ENCODE results near the gene MCF2L. TPM values are rescaled to one million over a fixed set of nuclear protein-coding genes. Genes with fewer than 3 reads are reported as not detected.

MCF2L gene
- total RNA-seq, 1 donor from 2014 or later = 40.4 TPM

GRCh38 chr13:113121183-113121927, 152.3 kb downstream of the MCF2L start:
- peaks cover 9% of the 10 kb centered on the region for H3F3A ChIP-seq (ENCODE audit: low read depth)
- H3K27me3 Mint-ChIP-seq (ENCODE audit: insufficient read depth, low read depth) = peaks cover 7% of the 10 kb centered on the region
- no peak overlapping the region for H3K4me3 Mint-ChIP-seq
- no peak overlapping the region for H3K4me3 ChIP-seq
- H2AFZ ChIP-seq (replicated peaks) = no peak overlapping the region
- H3K27ac ChIP-seq = no peak overlapping the region
- H3K27me3 ChIP-seq = no peaks in the 10 kb centered on the region
- H3K9ac ChIP-seq = no peak overlapping the region
- no peaks in the 10 kb centered on the region for H3K9me3 ChIP-seq (ENCODE audit: low read depth)
- no peaks in the 10 kb centered on the region for H3K79me2 ChIP-seq (ENCODE audit: low read depth)
- H3K27ac Mint-ChIP-seq = no peak overlapping the region
- no peaks in the 10 kb centered on the region for H3K9me3 Mint-ChIP-seq
- TF ChIP-seq EZH2phosphoT487 (IDR thresholded peaks at IDR 0.05) (no peak), EZH2 (IDR thresholded peaks at IDR 0.05) (no peak), CTCF (IDR thresholded peaks at IDR 0.05) (no peak)
- no peak for DNase-seq (ENCODE audit: low spot score)
- no peak overlapping the region for H3K4me2 ChIP-seq
- H3K4me1 Mint-ChIP-seq = peaks cover 21% of the 10 kb centered on the region
- no peaks in the 10 kb centered on the region for H3K36me3 ChIP-seq
- H3K4me1 ChIP-seq = peaks cover 10% of the 10 kb centered on the region
- H4K20me1 ChIP-seq (ENCODE audit: low read depth) = no peaks in the 10 kb centered on the region
- H3K36me3 Mint-ChIP-seq = no peaks in the 10 kb centered on the region

GRCh38 chr13:113121928-113122471, 153.0 kb downstream of the MCF2L start:
- no peak overlapping the region for H3K4me3 Mint-ChIP-seq
- Histone ChIP-seq H3K27ac (no peak overlapping the region), H3F3A (ENCODE audit: low read depth) (peaks cover 9% of the 10 kb centered on the region), H3K36me3 (no peaks in the 10 kb centered on the region), H4K20me1 (ENCODE audit: low read depth) (no peaks in the 10 kb centered on the region), H3K27me3 (no peaks in the 10 kb centered on the region), H3K79me2 (ENCODE audit: low read depth) (no peaks in the 10 kb centered on the region), H2AFZ (replicated peaks) (peak overlapping the region; percentile 47), H3K4me1 (peaks cover 10% of the 10 kb centered on the region), H3K4me3 (no peak overlapping the region), H3K4me2 (peak overlapping the region; percentile 63), H3K9ac (no peak overlapping the region), H3K9me3 (ENCODE audit: low read depth) (no peaks in the 10 kb centered on the region)
- DNase-seq (ENCODE audit: low spot score) = no peak
- H3K9me3 Mint-ChIP-seq = no peaks in the 10 kb centered on the region
- TF ChIP-seq EZH2 (IDR thresholded peaks at IDR 0.05) = no peak
- H3K27ac Mint-ChIP-seq = no peak overlapping the region
- H3K27me3 Mint-ChIP-seq (ENCODE audit: insufficient read depth, low read depth) = peaks cover 7% of the 10 kb centered on the region
- peaks cover 21% of the 10 kb centered on the region for H3K4me1 Mint-ChIP-seq
- no peaks in the 10 kb centered on the region for H3K36me3 Mint-ChIP-seq

GRCh38 chr13:113122550-113123225, 153.7 kb downstream of the MCF2L start, which contains the start of gene F10:
Gene F10 (plus strand): TSS chr13:113122799. CDS start chr13:113122856, 57 bp downstream.
- no peak for TF ChIP-seq EZH2 (IDR thresholded peaks at IDR 0.05)
- TF ChIP-seq EZH2phosphoT487 (IDR thresholded peaks at IDR 0.05) = no peak
- no peak for TF ChIP-seq CTCF (IDR thresholded peaks at IDR 0.05)
- DNase-seq (ENCODE audit: low spot score) = peak; percentile 72
- Histone ChIP-seq H3K4me3 (peak within 1 kb of the TSS; percentile 9), H3K9ac (no peak within 1 kb of the TSS), H2AFZ (replicated peaks) (peak within 1 kb of the TSS; percentile 47), H4K20me1 (ENCODE audit: low read depth) (no peaks in the 10 kb centered on the region), H3K79me2 (ENCODE audit: low read depth) (no peaks in the 10 kb centered on the region), H3K27me3 (no peaks in the 10 kb centered on the region), H3K27ac (no peak within 1 kb of the TSS), H3F3A (ENCODE audit: low read depth) (peaks cover 9% of the 10 kb centered on the region), H3K9me3 (ENCODE audit: low read depth) (no peaks in the 10 kb centered on the region), H3K4me1 (peaks cover 11% of the 10 kb centered on the region), H3K36me3 (no peaks in the 10 kb centered on the region), H3K4me2 (peak within 1 kb of the TSS; percentile 63)
- Mint-ChIP-seq H3K27ac (peak within 1 kb of the TSS; percentile 30), H3K27me3 (ENCODE audit: insufficient read depth, low read depth) (peaks cover 6% of the 10 kb centered on the region), H3K4me1 (peaks cover 21% of the 10 kb centered on the region), H3K36me3 (no peaks in the 10 kb centered on the region), H3K9me3 (no peaks in the 10 kb centered on the region), H3K4me3 (peak within 1 kb of the TSS; percentile 9)
